WTC11 (cell line): ENCODE data around the gene KDM2A. TPM values are rescaled to one million over a fixed set of nuclear protein-coding genes. Genes with fewer than 3 reads are reported as not detected.

Experiments used
- ATAC-seq: fragments of 200-7000 bp; cut with Tn5 transposase; 2 replicates; pipeline ENCODE4 v1.10.0; 2021; ENCODE audit warnings: mild to moderate bottlenecking, moderate library complexity
- CTCF ChIA-PET: fragments of 300-600 bp; sonication (Branson Sonifier 250); formaldehyde crosslinking; loops from one replicate; lab custom pipeline; 2021; ENCODE audit warnings: antibody characterized with exemption; lab: Charles Lee
- POLR2A ChIA-PET: fragments of 350-600 bp; sonication (Branson Sonifier 250); formaldehyde crosslinking; loops from one replicate; lab custom pipeline; 2021; ENCODE audit warnings: antibody characterized with exemption; lab: Charles Lee
- DNase-seq: peaks from one replicate; pipeline ENCODE4 v3.0.0; 2021; ENCODE audit warnings: low spot score
- H3K27ac Mint-ChIP-seq: 2 replicates; pipeline ENCODE4 v1.8.0; 2021; ENCODE audit warnings: mixed read lengths
- H3K27me3 Mint-ChIP-seq: 2 replicates; pipeline ENCODE4 v1.8.0; 2021; ENCODE audit warnings: low read depth, mild to moderate bottlenecking, moderate library complexity, mixed read lengths
- H3K36me3 Mint-ChIP-seq: 2 replicates; pipeline ENCODE4 v1.8.0; 2021; ENCODE audit warnings: mixed read lengths
- H3K4me1 Mint-ChIP-seq: 2 replicates; pipeline ENCODE4 v1.8.0; 2022; ENCODE audit warnings: mixed read lengths
- H3K4me3 Mint-ChIP-seq: 2 replicates; pipeline ENCODE4 v1.8.0; 2021; ENCODE audit warnings: mild to moderate bottlenecking, moderate library complexity, mixed read lengths
- H3K9me3 Mint-ChIP-seq: 2 replicates; pipeline ENCODE4 v1.8.0; 2021; ENCODE audit warnings: mixed read lengths
- ARID4B ChIP-seq: sonication (generic); formaldehyde crosslinking; IDR thresholded peaks from 2 replicates; pipeline ENCODE4 v1.8.0; 2023; ENCODE audit warnings: missing genetic modification reagents, mild to moderate bottlenecking, borderline replicate concordance
- ATF1 ChIP-seq: sonication (generic); formaldehyde crosslinking; IDR thresholded peaks from 2 replicates; pipeline ENCODE4 v1.8.1; 2023; ENCODE audit warnings: mild to moderate bottlenecking, moderate library complexity, missing genetic modification reagents
- ELF4 ChIP-seq: sonication (generic); formaldehyde crosslinking; IDR thresholded peaks from 2 replicates; pipeline ENCODE4 v1.8.1; 2022; ENCODE audit warnings: low read depth, mild to moderate bottlenecking, moderate library complexity, missing genetic modification reagents
- ERG ChIP-seq: fragments of 250-450 bp; sonication (Bioruptor Pico); IDR thresholded peaks from 2 replicates; pipeline ENCODE4 v1.8.0; 2021; ENCODE audit warnings: mild to moderate bottlenecking
- ESRRA ChIP-seq: sonication (generic); formaldehyde crosslinking; IDR thresholded peaks from 2 replicates; pipeline ENCODE4 v1.8.1; 2022; ENCODE audit warnings: mild to moderate bottlenecking, missing genetic modification reagents, borderline replicate concordance
- KAT7 ChIP-seq: sonication (generic); formaldehyde crosslinking; IDR thresholded peaks from 2 replicates; pipeline ENCODE4 v1.8.1; 2023; ENCODE audit warnings: missing genetic modification reagents, mild to moderate bottlenecking, borderline replicate concordance
- MAX ChIP-seq: sonication (generic); formaldehyde crosslinking; IDR thresholded peaks from 2 replicates; pipeline ENCODE4 v1.8.0; 2022; ENCODE audit warnings: mild to moderate bottlenecking, missing genetic modification reagents
- MLX ChIP-seq: sonication (generic); formaldehyde crosslinking; IDR thresholded peaks from 2 replicates; pipeline ENCODE4 v1.8.1; 2023; ENCODE audit warnings: mild to moderate bottlenecking, missing genetic modification reagents, moderate library complexity
- NFYB ChIP-seq: sonication (generic); formaldehyde crosslinking; conservative IDR thresholded peaks from 2 replicates; pipeline ENCODE4 v1.8.0; 2022; ENCODE audit warnings: low read depth, missing genetic modification reagents
- NR1H2 ChIP-seq: sonication (generic); formaldehyde crosslinking; IDR thresholded peaks from 2 replicates; pipeline ENCODE4 v1.9.0; 2021; ENCODE audit warnings: mild to moderate bottlenecking, moderate library complexity, missing genetic modification reagents
- SOX15 ChIP-seq: fragments of 250-450 bp; sonication (Bioruptor Pico); IDR thresholded peaks from 2 replicates; pipeline ENCODE4 v1.9.0; 2021; ENCODE audit warnings: mild to moderate bottlenecking
- SP1 ChIP-seq: sonication (generic); formaldehyde crosslinking; conservative IDR thresholded peaks from 2 replicates; pipeline ENCODE4 v1.8.1; 2022; ENCODE audit warnings: missing genetic modification reagents
- TEAD1 ChIP-seq: sonication (generic); formaldehyde crosslinking; IDR thresholded peaks from 2 replicates; pipeline ENCODE4 v1.8.0; 2022; ENCODE audit warnings: mild to moderate bottlenecking, missing genetic modification reagents
- ZNF317 ChIP-seq: sonication (generic); formaldehyde crosslinking; IDR thresholded peaks from 2 replicates; pipeline ENCODE4 v1.8.1; 2023; ENCODE audit warnings: low read depth, mild to moderate bottlenecking, moderate library complexity, missing genetic modification reagents, borderline replicate concordance
- ZNF396 ChIP-seq: fragments of 250-450 bp; sonication (Bioruptor Pico); IDR thresholded peaks from 2 replicates; pipeline ENCODE4 v1.8.0; 2021; ENCODE audit warnings: mild to moderate bottlenecking, moderate library complexity, borderline replicate concordance
- ZNF416 ChIP-seq: fragments of 250-450 bp; sonication (Bioruptor Pico); IDR thresholded peaks from 2 replicates; pipeline ENCODE4 v1.9.0; 2021; ENCODE audit warnings: mild to moderate bottlenecking, inconsistent platforms
- ZNF423 ChIP-seq: fragments of 250-450 bp; sonication (Bioruptor Pico); IDR thresholded peaks from 2 replicates; pipeline ENCODE4 v2.1.2; 2022; ENCODE audit warnings: mild to moderate bottlenecking, moderate library complexity
- total RNA-seq: library from RNA; stranded (reverse); gene quantifications from 3 replicates; pipeline ENCODE4 v1.2.3, GENCODE V29; 2021
- TF ChIP-seq, protein P1 (sequence below): sonication (generic); formaldehyde crosslinking; IDR thresholded peaks from 2 replicates; pipeline ENCODE4 v1.8.0; 2022; ENCODE audit warnings: missing genetic modification reagents
- TF ChIP-seq, protein P2 (sequence below): sonication (generic); formaldehyde crosslinking; IDR thresholded peaks from 2 replicates; pipeline ENCODE4 v1.8.0; 2022; ENCODE audit warnings: mild to moderate bottlenecking, missing genetic modification reagents
- TF ChIP-seq, protein P3 (sequence below): fragments of 250-450 bp; sonication (Bioruptor Pico); IDR thresholded peaks from 2 replicates; pipeline ENCODE4 v1.9.0; 2021; ENCODE audit warnings: moderate library complexity, mild to moderate bottlenecking, inconsistent platforms, borderline replicate concordance

The KDM2A gene
- total RNA-seq, 1 experiment from 2014 or later: 58.0 TPM

DNA sequence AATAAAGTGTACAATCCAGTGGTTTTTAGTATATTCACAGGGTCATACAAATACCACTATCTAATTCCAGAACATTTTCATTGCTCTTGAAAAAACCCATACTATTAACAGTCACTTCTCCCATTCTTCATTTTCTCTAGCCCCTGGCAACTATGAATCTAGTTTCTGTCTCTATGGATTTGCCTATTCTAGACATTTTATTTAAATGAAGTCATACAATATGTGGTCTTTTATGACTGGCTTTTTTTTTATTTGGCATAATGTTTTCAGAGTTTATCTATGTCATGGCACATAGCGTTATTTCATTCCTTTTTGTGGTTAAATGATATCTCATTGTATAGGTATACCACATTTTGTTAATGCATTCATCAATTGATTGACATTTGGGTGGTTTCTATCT, 59.4 kb downstream of the KDM2A start (continued):
- TF ChIP-seq, protein P1, sequence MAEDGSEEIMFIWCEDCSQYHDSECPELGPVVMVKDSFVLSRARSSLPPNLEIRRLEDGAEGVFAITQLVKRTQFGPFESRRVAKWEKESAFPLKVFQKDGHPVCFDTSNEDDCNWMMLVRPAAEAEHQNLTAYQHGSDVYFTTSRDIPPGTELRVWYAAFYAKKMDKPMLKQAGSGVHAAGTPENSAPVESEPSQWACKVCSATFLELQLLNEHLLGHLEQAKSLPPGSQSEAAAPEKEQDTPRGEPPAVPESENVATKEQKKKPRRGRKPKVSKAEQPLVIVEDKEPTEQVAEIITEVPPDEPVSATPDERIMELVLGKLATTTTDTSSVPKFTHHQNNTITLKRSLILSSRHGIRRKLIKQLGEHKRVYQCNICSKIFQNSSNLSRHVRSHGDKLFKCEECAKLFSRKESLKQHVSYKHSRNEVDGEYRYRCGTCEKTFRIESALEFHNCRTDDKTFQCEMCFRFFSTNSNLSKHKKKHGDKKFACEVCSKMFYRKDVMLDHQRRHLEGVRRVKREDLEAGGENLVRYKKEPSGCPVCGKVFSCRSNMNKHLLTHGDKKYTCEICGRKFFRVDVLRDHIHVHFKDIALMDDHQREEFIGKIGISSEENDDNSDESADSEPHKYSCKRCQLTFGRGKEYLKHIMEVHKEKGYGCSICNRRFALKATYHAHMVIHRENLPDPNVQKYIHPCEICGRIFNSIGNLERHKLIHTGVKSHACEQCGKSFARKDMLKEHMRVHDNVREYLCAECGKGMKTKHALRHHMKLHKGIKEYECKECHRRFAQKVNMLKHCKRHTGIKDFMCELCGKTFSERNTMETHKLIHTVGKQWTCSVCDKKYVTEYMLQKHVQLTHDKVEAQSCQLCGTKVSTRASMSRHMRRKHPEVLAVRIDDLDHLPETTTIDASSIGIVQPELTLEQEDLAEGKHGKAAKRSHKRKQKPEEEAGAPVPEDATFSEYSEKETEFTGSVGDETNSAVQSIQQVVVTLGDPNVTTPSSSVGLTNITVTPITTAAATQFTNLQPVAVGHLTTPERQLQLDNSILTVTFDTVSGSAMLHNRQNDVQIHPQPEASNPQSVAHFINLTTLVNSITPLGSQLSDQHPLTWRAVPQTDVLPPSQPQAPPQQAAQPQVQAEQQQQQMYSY (CRISPR knock-in tag): no peak
- no peak for TF ChIP-seq TEAD1 (CRISPR knock-in tag)
- no peak for TF ChIP-seq MLX
- TF ChIP-seq NR1H2 (CRISPR knock-in tag): no peak
- no peak for TF ChIP-seq KAT7
- no peak for TF ChIP-seq ZNF423 (CRISPR knock-in tag)
- TF ChIP-seq, protein P2, sequence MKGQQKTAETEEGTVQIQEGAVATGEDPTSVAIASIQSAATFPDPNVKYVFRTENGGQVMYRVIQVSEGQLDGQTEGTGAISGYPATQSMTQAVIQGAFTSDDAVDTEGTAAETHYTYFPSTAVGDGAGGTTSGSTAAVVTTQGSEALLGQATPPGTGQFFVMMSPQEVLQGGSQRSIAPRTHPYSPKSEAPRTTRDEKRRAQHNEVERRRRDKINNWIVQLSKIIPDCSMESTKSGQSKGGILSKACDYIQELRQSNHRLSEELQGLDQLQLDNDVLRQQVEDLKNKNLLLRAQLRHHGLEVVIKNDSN: no peak
- no peak for TF ChIP-seq ZNF396 (CRISPR knock-in tag)
- TF ChIP-seq, all 79 proteins: peak for 0

- H3K27ac Mint-ChIP-seq: no peak overlapping the region
- DNase-seq: no peak
These were observed 59.8 kb downstream of the KDM2A start for GRCh38 chr11:67178878-67179277.

More at GRCh38 chr11:67178878-67179277, 59.8 kb downstream of the KDM2A start:
- CTCF ChIA-PET: interaction anchor here (1.1 kb wide), 1 partner anchor 46 kb away, joined by 3 read pairs; no protein-coding TSS in a partner anchor
- H3K9me3 Mint-ChIP-seq: no peaks in the 10 kb centered on the region
- no peak for ATAC-seq
- POLR2A ChIA-PET: no interaction called here
- H3K4me1 Mint-ChIP-seq: no peaks in the 10 kb centered on the region
- TF ChIP-seq ELF4: no peak
- TF ChIP-seq MLX: no peak
- TF ChIP-seq ERG (CRISPR knock-in tag): no peak
- no peak for TF ChIP-seq ZNF317
- TF ChIP-seq, protein P3, sequence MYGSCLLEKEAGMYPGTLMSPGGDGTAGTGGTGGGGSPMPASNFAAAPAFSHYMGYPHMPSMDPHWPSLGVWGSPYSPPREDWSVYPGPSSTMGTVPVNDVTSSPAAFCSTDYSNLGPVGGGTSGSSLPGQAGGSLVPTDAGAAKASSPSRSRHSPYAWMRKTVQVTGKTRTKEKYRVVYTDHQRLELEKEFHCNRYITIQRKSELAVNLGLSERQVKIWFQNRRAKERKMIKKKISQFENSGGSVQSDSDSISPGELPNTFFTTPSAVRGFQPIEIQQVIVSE (CRISPR knock-in tag): no peak
- TF ChIP-seq SP1: no peak
- no peak for TF ChIP-seq SOX15 (CRISPR knock-in tag)
- TF ChIP-seq ZNF416: no peak
- no peak for TF ChIP-seq NFYB (CRISPR knock-in tag)
- no peak for TF ChIP-seq MAX
- no peak for TF ChIP-seq ESRRA (CRISPR knock-in tag)
- TF ChIP-seq ATF1 (CRISPR knock-in tag): no peak
- no peak for TF ChIP-seq ARID4B (CRISPR knock-in tag)
- no peak overlapping the region for H3K4me3 Mint-ChIP-seq
- H3K36me3 Mint-ChIP-seq: peaks cover 30% of the 10 kb centered on the region
- no peaks in the 10 kb centered on the region for H3K27me3 Mint-ChIP-seq
